Osteocyte (in vitro differentiated cells): ENCODE measurements around the gene AHCYL1. TPM values are rescaled to one million over a fixed set of nuclear protein-coding genes. Genes with fewer than 3 reads are reported as not detected.

Experiments used
- DNase-seq: peaks from one replicate; pipeline ENCODE4 v3.0.0; 2021; ENCODE audit warnings: mixed read lengths; ENCODE audit not compliant: unreplicated experiment; ENCODE audit errors: extremely low spot score
- H3K27ac Mint-ChIP-seq: one replicate; pipeline ENCODE4 v1.8.0; 2021; ENCODE audit warnings: mild to moderate bottlenecking, mixed read lengths; ENCODE audit not compliant: unreplicated experiment
- H3K27me3 Mint-ChIP-seq: one replicate; pipeline ENCODE4 v1.8.0; 2021; ENCODE audit warnings: mixed read lengths; ENCODE audit not compliant: unreplicated experiment
- H3K36me3 Mint-ChIP-seq: one replicate; pipeline ENCODE4 v1.8.0; 2021; ENCODE audit warnings: mixed read lengths; ENCODE audit not compliant: unreplicated experiment
- H3K4me1 Mint-ChIP-seq: one replicate; pipeline ENCODE4 v1.8.0; 2021; ENCODE audit warnings: mixed read lengths; ENCODE audit not compliant: unreplicated experiment
- H3K4me3 Mint-ChIP-seq: one replicate; pipeline ENCODE4 v1.8.0; 2021; ENCODE audit warnings: mild to moderate bottlenecking, moderate library complexity, mixed read lengths; ENCODE audit not compliant: unreplicated experiment
- H3K9me3 Mint-ChIP-seq: one replicate; pipeline ENCODE4 v1.8.0; 2021; ENCODE audit warnings: mixed read lengths; ENCODE audit not compliant: unreplicated experiment
- total RNA-seq: library from RNA; stranded (reverse); gene quantifications from 2 replicates; pipeline ENCODE4 v1.2.1, GENCODE V29; 2021
- TF ChIP-seq, protein P1 (sequence below): fragments of 200-600 bp; sonication (generic); IDR thresholded peaks from 2 replicates; pipeline ENCODE4 v1.5.0; 2021; ENCODE audit warnings: antibody characterized with exemption, mild to moderate bottlenecking, moderate library complexity

Gene AHCYL1
- total RNA-seq, 1 donor from 2014 or later: 79.3 TPM

DNA sequence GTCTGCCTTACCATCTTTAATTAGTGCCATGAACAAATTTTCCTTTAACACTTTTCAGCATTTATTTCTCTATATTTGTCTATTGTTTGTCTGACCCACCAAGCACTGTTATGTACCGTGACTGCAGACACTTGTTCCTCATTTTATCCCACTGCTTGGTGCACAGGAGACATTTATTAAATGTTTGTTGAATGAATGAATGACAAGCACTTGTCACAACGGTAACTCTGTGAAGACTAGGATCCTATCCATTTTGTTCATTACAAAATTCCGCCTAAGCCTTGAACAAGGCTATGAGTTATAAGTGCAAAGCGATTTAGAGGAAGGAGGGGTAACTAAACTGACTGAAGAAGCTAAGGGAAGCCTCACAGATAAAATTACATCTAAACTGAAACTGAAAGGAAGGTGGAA lies 49.5 kb downstream of the AHCYL1 start:
- Mint-ChIP-seq H3K36me3 (peaks cover 10% of the 10 kb centered on the region), H3K4me1 (peaks cover 29% of the 10 kb centered on the region), H3K27me3 (no peaks in the 10 kb centered on the region), H3K4me3 (peak overlapping the region; percentile 70), H3K9me3 (no peaks in the 10 kb centered on the region), H3K27ac (peak overlapping the region; percentile 90)
- TF ChIP-seq, protein P1, sequence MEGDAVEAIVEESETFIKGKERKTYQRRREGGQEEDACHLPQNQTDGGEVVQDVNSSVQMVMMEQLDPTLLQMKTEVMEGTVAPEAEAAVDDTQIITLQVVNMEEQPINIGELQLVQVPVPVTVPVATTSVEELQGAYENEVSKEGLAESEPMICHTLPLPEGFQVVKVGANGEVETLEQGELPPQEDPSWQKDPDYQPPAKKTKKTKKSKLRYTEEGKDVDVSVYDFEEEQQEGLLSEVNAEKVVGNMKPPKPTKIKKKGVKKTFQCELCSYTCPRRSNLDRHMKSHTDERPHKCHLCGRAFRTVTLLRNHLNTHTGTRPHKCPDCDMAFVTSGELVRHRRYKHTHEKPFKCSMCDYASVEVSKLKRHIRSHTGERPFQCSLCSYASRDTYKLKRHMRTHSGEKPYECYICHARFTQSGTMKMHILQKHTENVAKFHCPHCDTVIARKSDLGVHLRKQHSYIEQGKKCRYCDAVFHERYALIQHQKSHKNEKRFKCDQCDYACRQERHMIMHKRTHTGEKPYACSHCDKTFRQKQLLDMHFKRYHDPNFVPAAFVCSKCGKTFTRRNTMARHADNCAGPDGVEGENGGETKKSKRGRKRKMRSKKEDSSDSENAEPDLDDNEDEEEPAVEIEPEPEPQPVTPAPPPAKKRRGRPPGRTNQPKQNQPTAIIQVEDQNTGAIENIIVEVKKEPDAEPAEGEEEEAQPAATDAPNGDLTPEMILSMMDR: no peak
- no peak for DNase-seq

DNA sequence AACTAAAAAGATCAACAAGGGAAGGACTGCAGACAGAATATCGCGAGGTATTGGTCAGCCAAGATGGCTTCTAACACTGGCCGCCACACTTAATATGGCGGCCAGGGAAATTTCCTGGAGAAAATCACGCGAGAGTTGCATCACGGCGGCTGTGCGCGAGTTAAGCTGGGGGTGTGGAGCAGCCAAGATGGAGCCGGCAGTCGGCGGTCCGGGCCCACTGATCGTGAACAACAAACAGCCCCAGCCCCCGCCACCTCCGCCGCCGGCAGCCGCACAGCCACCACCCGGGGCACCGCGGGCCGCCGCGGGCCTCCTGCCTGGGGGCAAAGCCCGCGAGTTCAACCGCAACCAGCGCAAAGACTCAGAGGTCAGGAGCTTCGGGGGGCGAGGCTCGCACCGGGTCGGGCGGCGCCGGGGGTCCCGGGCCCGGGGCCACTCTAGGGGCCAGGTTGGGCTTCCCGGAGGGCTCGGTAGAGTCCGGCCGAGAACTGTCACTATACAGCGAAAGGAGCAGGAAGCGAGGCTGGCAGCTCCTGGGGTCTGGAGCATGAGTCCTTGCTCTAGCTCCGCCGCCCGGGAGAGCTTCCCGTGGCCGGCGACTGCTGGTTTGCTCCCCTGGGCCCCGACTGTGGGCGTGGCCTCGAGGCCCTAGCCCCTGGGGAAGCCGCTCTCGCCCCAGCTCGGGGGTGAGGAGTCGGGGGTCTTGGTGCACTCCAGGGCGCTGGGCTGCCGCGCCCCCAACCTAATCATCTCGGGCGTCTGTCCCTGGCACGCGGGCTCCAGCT lies 50.1 kb downstream of the AHCYL1 start, which contains the start of gene STRIP1:
Gene STRIP1 (plus strand): TSS at position 174 of the 785 bp plus-strand sequence. CDS start 14 bp downstream, at position 188.
- H3K27me3 Mint-ChIP-seq: no peaks in the 10 kb centered on the region
- H3K9me3 Mint-ChIP-seq: no peaks in the 10 kb centered on the region
- H3K36me3 Mint-ChIP-seq: peaks cover 14% of the 10 kb centered on the region
- peak; percentile 96 for DNase-seq
- H3K4me1 Mint-ChIP-seq: peaks cover 29% of the 10 kb centered on the region
- H3K27ac Mint-ChIP-seq: peak within 1 kb of the TSS; percentile 90
- TF ChIP-seq, protein P1: no peak
- H3K4me3 Mint-ChIP-seq: peak within 1 kb of the TSS; percentile 92

DNA sequence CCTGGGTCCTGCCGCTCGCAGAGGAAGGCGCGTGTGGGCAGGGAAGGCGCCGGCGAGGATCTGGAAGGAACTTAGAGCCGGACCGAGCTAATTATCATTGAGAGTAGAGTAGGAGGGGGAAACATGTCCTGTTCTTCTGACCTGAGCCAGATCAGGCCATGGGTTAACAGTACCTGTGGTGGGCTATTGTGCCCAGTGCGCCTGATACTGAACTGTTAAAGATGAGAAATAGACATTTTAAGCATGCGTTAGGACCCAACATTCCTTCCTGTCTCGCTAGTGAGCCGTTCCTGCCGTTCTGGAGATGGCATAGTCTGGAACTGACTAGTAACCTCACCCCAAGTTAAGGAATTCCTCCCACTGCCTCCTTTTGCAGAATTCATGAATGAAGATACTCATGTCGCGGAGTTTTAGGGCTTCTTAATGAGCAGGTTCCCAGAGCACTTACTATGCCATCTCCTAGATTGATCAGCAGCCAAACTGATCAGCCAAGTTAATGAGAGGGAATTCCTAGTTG lies 50.7 kb downstream of the AHCYL1 start:
- TF ChIP-seq, protein P1: no peak
- Mint-ChIP-seq H3K4me1 (peaks cover 29% of the 10 kb centered on the region), H3K36me3 (peaks cover 18% of the 10 kb centered on the region), H3K4me3 (peak overlapping the region; percentile 92), H3K9me3 (no peaks in the 10 kb centered on the region), H3K27ac (peak overlapping the region; percentile 83), H3K27me3 (no peaks in the 10 kb centered on the region)
- no peak for DNase-seq

DNA sequence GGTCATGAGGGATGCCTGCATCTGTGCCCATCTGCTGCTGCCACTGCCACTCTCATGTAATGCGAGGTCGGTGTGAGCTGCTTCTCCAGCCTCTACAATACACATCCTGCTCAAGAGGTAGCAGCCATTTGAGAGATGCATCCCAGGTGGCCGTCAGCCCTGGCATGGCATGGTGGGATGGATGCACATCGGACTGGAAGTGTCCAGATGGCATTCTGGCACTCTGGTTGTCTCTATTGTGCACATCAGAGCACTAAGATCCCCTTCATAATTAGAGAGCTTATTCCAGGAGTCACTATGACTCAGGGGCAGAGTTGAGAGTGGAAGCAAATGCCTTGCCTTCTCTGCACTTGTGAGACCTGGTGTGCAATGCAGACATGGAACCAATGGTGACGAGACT lies 53.7 kb downstream of the AHCYL1 start:
- TF ChIP-seq, protein P1: no peak
- Mint-ChIP-seq H3K27ac (no peak overlapping the region), H3K4me1 (peaks cover 24% of the 10 kb centered on the region), H3K4me3 (no peak overlapping the region), H3K27me3 (no peaks in the 10 kb centered on the region), H3K36me3 (peaks cover 33% of the 10 kb centered on the region), H3K9me3 (no peaks in the 10 kb centered on the region)
- no peak for DNase-seq

DNA sequence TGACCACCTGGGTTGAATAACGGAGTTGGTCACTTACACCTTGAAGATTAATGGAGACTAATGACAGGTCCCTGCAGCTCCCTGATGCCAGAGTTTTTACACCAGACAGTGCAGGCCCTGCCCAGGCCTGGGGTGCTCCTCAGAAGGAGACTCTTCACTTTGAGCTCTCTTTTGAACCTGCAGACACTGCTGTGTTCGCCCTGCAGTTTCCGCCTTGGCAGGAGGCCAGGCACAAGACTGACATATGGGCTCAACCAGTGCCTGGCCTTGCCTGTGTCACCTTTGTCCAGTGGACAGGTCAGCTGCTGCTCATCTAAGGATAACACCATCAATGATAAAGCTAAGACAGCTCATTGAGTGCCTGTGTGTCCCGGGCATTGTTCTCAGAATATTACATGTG lies 55.1 kb downstream of the AHCYL1 start:
- no peak overlapping the region for H3K4me3 Mint-ChIP-seq
- peaks cover 18% of the 10 kb centered on the region for H3K4me1 Mint-ChIP-seq
- no peak for DNase-seq
- no peaks in the 10 kb centered on the region for H3K9me3 Mint-ChIP-seq
- H3K27ac Mint-ChIP-seq: no peak overlapping the region
- H3K27me3 Mint-ChIP-seq: no peaks in the 10 kb centered on the region
- TF ChIP-seq, protein P1: no peak
- H3K36me3 Mint-ChIP-seq: peaks cover 43% of the 10 kb centered on the region
